Psoas muscle (tissue), 8 donors: ENCODE measurements around the gene GRSF1. TPM values are rescaled to one million over a fixed set of nuclear protein-coding genes. Genes with fewer than 3 reads are reported as not detected.

ENCODE experiments used
- ATAC-seq, 4 donors: fragments of 200-7000 bp; cut with Tn5 transposase; one replicate each; pipeline ENCODE4 v1.9.1; 2020; ENCODE audit warnings: moderate library complexity in 3 of 4, mild to moderate bottlenecking in 2 of 4
- DNase-seq, 2 donors: peaks; one replicate each; pipeline ENCODE4 v3.0.0-alpha.2; 2020
- H3K27ac ChIP-seq: fragments of 200-600 bp; one replicate; pipeline ENCODE4 v1.8.0; 2022
- H3K27me3 ChIP-seq, 3 donors: fragments of 200-600 bp in 1 of 3; one replicate each; pipeline versions ENCODE4 v1.6.1 to v1.8.0; 2013 to 2022; ENCODE audit warnings: low read length in 2 of 3, mild to moderate bottlenecking in 2 of 3, moderate library complexity in 1 of 3; ENCODE audit not compliant: insufficient read depth in 3 of 3
- H3K36me3 ChIP-seq, 2 donors: fragments of 200-600 bp in 1 of 2; one replicate each; pipeline versions ENCODE4 v1.6.1 to v1.8.0; 2013 to 2022; ENCODE audit warnings: low read depth in 1 of 2, mild to moderate bottlenecking in 1 of 2, moderate library complexity in 1 of 2; ENCODE audit not compliant: insufficient read depth in 1 of 2
- H3K4me1 ChIP-seq: fragments of 200-600 bp; one replicate; pipeline ENCODE4 v1.8.0; 2022
- H3K4me3 ChIP-seq: fragments of 200-600 bp; one replicate; pipeline ENCODE4 v1.8.0; 2022; ENCODE audit warnings: mild to moderate bottlenecking
- H3K9me3 ChIP-seq: fragments of 200-600 bp; one replicate; pipeline ENCODE4 v1.8.0; 2022
- CTCF ChIP-seq: fragments of 200-600 bp; IDR thresholded peaks from one replicate; pipeline ENCODE4 v1.8.0; 2022; ENCODE audit warnings: antibody characterized with exemption
- WGBS, 3 donors: extraction: QIAGEN DNeasy Blood & Tissue Kit; methylation state at CpG; one replicate each; pipeline versions ENCODE4 v1.1.6 to v1.1.7; 2013; 5-methylcytosine and 5-hydroxymethylcytosine counted together
- intact Hi-C, 2 donors: fragments of 100-400 bp; cut with DNase I; formaldehyde crosslinking; loops; one replicate each; pipeline versions ENCODE4 v1.11.0 to v1.14.2; 2022
- polyA plus RNA-seq, 3 donors: library from polyadenylated mRNA; stranded (reverse); fragments of 200-250 nt; gene quantifications; one replicate each; pipeline ENCODE4 v1.2.3, GENCODE V29; 2013
- total RNA-seq, 4 donors: library from RNA; stranded (reverse); fragmentation: NEBNext Ultra II Directional in 2 of 4; extraction: Animal tissue kit (Norgen Biotek cat#: 25700) in 2 of 4; gene quantifications; one replicate each; pipeline versions ENCODE4 v1.2.1 to v1.2.4, GENCODE V29; 2021 to 2023
- donor health status: healthy with polysubstance abuse.
- donor health status: DM: no; HTN: no; CAD: no; lungs with moderate emphysema.
- donor health status: Bipolar disorder and iron deficiency.
- donor health status: healthy.
- donor health status: DM: yes; HTN: yes; CAD: no.
- donor health status: DM: no; HTN: no; CAD: no.
- donor health status: DM: no; HTN: no; CAD: no.
- donor health status: DM: yes; HTN: yes; CAD: no.

The GRSF1 gene
- total and polyA plus RNA-seq, 7 donors, result 85.2 to 144 (median 122) TPM

GRCh38 chr4:70768301-70768948, 71.3 kb downstream of the GRSF1 start:
- intact Hi-C loops, result no loop called here
- no peak overlapping the region for H3K27ac ChIP-seq
- H3K36me3 ChIP-seq, result peaks cover 0 to 92% of the 10 kb centered on the region in 2 donors
- H3K4me3 ChIP-seq, result no peak overlapping the region
- H3K4me1 ChIP-seq, result no peaks in the 10 kb centered on the region
- no peaks in the 10 kb centered on the region for H3K27me3 ChIP-seq
- WGBS, 3 donors, result 77 to 89% (median 87%) methylated on average over 3 of the region's 3 CpGs
- no peak for ATAC-seq
- TF ChIP-seq CTCF, result no peak
- H3K9me3 ChIP-seq, result no peaks in the 10 kb centered on the region
- DNase-seq, result no peak

Other genes starting within 250 kb of the GRSF1 start
- not detected for gene AMBN, start 247.6 kb downstream of the GRSF1 start, total RNA-seq
- gene AMBN, start 247.6 kb downstream of the GRSF1 start, polyA plus RNA-seq, result not detected
- gene ENAM, start 211.1 kb downstream of the GRSF1 start, total RNA-seq, result 1 to 10 TPM; 1.6 to 6.6 (median 3.0) TPM
- 1 to 10 TPM in 1 of 3 donors, under 1 TPM in 2; 0.08 to 1.5 (median 0.65) TPM for gene ENAM, start 211.1 kb downstream of the GRSF1 start, polyA plus RNA-seq
- 1 to 10 TPM in 3 of 4 donors, under 1 TPM in 1; 0.50 to 3.0 (median 1.7) TPM for gene JCHAIN, start 173.4 kb downstream of the GRSF1 start, total RNA-seq
- gene JCHAIN, start 173.4 kb downstream of the GRSF1 start, polyA plus RNA-seq, result under 1 TPM; 0.13 to 0.73 (median 0.15) TPM
- 10 to 100 TPM; 13.1 to 22.6 (median 20.2) TPM for gene UTP3, start 151.4 kb downstream of the GRSF1 start, total RNA-seq
- 10 to 100 TPM; 13.0 to 32.5 (median 28.6) TPM for gene UTP3, start 151.4 kb downstream of the GRSF1 start, polyA plus RNA-seq
- 10 to 100 TPM; 31.3 to 53.7 (median 43.3) TPM for gene RUFY3, start 117.9 kb downstream of the GRSF1 start, total RNA-seq
- gene RUFY3, start 117.9 kb downstream of the GRSF1 start, polyA plus RNA-seq, result 10 to 100 TPM; 15.1 to 35.2 (median 27.7) TPM
- 10 to 100 TPM in 3 of 4 donors, 1 to 10 TPM in 1; 9.8 to 22.3 (median 12.8) TPM for gene MOB1B, start 62.5 kb upstream of the GRSF1 start, total RNA-seq
- gene MOB1B, start 62.5 kb upstream of the GRSF1 start, polyA plus RNA-seq, result 1 to 10 TPM; 2.8 to 5.7 (median 5.4) TPM
- gene DCK, start 153.8 kb upstream of the GRSF1 start, total RNA-seq, result 1 to 10 TPM; 4.5 to 6.9 (median 5.8) TPM
- 10 to 100 TPM in 1 of 3 donors, 1 to 10 TPM in 2; 4.3 to 12.9 (median 6.9) TPM for gene DCK, start 153.8 kb upstream of the GRSF1 start, polyA plus RNA-seq